Fibroblast of mammary gland (primary cell): ENCODE measurements around the gene PLXNC1.

Experiments used
- DNase-seq: peaks from one replicate; pipeline ENCODE4 v3.0.0-alpha.2; 2010; ENCODE audit warnings: low read depth
- H3K4me3 ChIP-seq: 2 replicates; pipeline ENCODE4 v1.5.1; 2011; ENCODE audit warnings: low read depth, mild to moderate bottlenecking, low read length, moderate library complexity; ENCODE audit not compliant: control insufficient read depth
- TF ChIP-seq, protein P1 (sequence below): conservative IDR thresholded peaks from 2 replicates; pipeline ENCODE4 v1.5.1; 2011; ENCODE audit warnings: low read depth, low read length, inconsistent platforms; ENCODE audit not compliant: control insufficient read depth, insufficient read depth

PLXNC1 gene

DNA sequence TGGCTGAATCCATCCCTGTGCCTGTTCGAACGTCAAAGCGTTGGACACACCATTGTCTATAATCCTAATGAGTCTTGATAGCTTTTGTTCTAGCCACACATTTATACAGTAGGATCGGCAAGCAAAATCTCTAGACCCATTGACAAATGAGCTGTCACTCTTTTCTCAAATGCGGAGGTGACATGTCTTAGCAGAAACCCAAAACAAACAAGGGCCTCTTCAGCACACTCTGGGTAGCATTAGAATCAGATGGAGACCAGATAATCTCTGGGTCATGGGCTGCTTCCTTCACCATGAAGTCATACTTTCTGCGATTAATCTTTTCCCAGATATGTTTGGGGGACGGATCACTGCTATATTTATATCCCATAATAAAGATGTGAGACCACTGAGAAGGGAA, 100.2 kb downstream of the PLXNC1 start:
- no peak overlapping the region for H3K4me3 ChIP-seq
- TF ChIP-seq, protein P1, sequence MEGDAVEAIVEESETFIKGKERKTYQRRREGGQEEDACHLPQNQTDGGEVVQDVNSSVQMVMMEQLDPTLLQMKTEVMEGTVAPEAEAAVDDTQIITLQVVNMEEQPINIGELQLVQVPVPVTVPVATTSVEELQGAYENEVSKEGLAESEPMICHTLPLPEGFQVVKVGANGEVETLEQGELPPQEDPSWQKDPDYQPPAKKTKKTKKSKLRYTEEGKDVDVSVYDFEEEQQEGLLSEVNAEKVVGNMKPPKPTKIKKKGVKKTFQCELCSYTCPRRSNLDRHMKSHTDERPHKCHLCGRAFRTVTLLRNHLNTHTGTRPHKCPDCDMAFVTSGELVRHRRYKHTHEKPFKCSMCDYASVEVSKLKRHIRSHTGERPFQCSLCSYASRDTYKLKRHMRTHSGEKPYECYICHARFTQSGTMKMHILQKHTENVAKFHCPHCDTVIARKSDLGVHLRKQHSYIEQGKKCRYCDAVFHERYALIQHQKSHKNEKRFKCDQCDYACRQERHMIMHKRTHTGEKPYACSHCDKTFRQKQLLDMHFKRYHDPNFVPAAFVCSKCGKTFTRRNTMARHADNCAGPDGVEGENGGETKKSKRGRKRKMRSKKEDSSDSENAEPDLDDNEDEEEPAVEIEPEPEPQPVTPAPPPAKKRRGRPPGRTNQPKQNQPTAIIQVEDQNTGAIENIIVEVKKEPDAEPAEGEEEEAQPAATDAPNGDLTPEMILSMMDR: no peak
- DNase-seq: no peak

DNA sequence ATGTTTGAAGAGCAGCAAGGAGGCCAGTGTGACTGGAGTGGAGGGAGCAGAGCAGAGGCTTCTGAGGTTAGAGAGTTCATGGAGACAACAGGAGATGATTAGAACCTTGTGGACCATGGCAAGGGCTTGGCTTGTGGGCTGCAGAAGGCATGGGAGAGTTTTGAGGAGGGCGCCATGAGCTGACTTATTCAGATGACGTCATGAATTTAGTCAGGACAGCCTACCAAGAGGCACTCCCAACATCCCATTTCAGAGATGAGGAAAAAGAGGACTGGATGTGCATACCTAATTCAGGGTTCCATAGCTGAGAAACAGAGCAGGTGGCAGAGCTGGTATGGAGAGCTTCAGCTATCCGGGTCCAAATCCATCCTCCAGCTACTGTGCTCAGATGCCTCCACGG, 101.8 kb downstream of the PLXNC1 start:
- H3K4me3 ChIP-seq: no peak overlapping the region
- DNase-seq: no peak
- TF ChIP-seq, protein P1: no peak

DNA sequence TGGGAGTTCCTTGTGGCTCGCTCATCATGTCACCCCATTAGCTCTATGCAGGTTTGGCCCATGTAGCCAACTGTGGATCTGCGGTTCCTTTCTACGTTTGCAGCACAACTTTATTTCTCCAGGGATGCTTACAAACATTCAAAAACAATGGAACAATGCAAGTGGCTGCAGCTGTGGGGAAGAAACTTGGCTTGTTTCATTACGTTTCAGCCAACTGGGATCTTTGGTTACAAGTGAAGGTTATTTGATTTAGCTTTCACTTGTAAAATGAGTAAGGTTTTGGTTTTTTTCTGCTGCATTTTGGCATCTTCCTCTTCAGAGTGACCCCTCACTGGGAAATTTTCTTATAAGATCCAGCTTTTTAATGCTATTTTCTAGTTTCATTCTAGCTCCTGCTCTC, 105.9 kb downstream of the PLXNC1 start:
- no peak for DNase-seq
- TF ChIP-seq, protein P1: no peak
- no peak overlapping the region for H3K4me3 ChIP-seq

DNA sequence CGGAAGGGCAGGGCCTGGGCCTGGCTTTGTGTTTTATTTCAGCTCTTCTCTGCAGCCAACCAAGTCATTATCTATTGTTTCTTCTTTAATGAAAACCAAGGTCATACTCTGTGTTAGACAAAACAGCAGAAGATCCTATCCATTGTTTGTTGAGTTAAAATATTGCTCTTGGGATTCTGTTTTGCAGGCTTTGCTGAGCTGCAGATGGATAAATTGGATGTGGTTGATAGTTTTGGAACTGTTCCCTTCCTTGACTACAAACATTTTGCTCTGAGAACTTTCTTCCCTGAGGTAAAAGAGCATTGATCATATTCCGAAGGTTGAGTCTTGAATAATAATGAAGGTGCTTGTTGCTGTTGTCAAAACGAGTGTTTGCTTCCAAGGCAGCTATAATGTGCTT, 106.6 kb downstream of the PLXNC1 start:
- DNase-seq: no peak
- no peak overlapping the region for H3K4me3 ChIP-seq
- TF ChIP-seq, protein P1: no peak

DNA sequence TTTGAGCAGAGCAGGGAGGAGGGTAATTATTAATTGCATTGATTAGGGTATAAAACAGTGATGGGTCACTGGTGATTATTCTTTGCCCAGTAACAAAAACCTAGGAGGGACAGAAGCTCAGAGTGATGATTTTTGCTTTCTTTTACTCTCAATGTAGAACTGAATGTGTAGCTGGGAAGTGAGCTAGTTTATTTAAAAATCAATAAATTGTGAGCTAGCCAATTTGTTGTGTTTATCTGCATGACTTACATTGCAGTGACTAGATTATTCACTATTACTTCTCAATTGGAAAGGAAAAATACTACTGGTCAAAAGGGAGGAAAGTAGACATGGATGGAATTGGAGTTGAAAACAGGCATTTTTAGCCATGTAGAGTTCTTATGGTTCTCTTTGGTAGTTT, 107.1 kb downstream of the PLXNC1 start:
- TF ChIP-seq, protein P1: no peak
- no peak for DNase-seq
- no peak overlapping the region for H3K4me3 ChIP-seq

DNA sequence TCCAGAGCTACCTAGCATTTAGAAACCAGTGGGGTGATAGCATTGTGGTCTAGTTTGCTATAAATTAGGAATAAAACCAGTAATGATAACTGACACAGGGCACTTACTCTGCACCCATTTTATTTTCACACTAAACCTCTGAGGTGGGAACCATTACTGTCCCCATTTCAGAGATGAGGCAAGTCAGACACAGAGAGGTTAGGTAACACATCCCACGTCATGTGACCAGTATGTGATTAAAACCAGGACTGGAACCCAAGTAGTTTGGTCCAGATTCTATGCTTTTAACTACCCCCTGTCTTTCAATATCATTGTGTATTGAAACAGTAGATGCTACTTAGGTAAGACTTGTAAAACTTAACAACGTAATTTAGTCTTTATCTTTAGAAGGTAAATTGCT, 110.2 kb downstream of the PLXNC1 start:
- H3K4me3 ChIP-seq: no peak overlapping the region
- DNase-seq: no peak
- TF ChIP-seq, protein P1: no peak

DNA sequence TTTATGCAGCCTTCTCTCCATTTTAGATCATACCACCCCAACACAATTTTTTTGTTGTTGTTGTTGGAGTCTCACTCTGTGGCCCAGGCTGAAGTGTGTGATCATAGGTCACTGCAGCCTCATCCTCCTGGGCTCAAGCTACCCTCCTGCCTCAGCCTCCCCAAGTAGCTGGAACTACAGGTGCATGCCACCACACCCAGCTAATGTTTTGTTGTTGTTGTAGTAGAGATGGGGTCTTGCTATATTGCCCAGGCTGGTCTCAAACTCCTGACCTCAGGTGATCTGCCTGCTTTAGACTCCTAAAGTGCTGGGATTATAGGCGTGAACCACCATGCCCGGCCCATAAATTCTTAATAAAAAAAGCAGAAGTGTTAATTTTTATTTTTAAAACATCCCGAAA, 111.6 kb downstream of the PLXNC1 start:
- no peak for DNase-seq
- TF ChIP-seq, protein P1: no peak
- no peak overlapping the region for H3K4me3 ChIP-seq
